NCI-H1105 treated with DMSO at 0.1 percent for 48 hours (cell line): ENCODE results near the gene ANGPTL8.
A peak's percentile ranks its signal among the peaks of the same experiment; 100 is the strongest.

Source experiments
- DNase-seq: peaks from one replicate; lab custom pipeline; 2025; lab: John Stamatoyannopoulos, UW

Gene ANGPTL8

GRCh38 chr19:11203194-11204075, 36.0 kb upstream of the ANGPTL8 start:
- DNase-seq: peak; percentile 24

- DNase-seq: no peak
Observed at GRCh38 chr19:11204076-11204602, 35.3 kb upstream of the ANGPTL8 start.

DNA sequence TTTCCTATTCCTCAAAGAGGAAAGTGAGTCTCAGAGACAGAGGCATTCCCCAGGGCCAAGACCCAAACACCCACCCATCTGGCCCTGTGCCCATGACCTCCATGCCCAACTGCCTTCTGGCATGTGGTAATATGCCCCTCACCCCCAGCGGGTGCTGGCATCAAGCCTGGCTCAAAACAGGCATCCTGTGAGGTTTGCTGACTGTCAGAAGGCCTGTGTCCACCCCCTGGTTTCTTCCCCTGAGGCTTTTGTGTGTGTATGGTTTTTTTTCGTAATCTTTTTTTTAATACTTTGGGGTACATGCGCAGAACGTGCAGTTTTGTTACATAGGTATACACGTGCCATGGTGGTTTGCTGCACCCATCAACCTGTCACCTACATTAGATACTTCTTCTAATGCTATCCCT, 34.5 kb upstream of the ANGPTL8 start:
- no peak for DNase-seq

GRCh38 chr19:11205939-11206570, 33.4 kb upstream of the ANGPTL8 start:
- no peak for DNase-seq

GRCh38 chr19:11208561-11209471, 30.6 kb upstream of the ANGPTL8 start:
- no peak for DNase-seq

DNA sequence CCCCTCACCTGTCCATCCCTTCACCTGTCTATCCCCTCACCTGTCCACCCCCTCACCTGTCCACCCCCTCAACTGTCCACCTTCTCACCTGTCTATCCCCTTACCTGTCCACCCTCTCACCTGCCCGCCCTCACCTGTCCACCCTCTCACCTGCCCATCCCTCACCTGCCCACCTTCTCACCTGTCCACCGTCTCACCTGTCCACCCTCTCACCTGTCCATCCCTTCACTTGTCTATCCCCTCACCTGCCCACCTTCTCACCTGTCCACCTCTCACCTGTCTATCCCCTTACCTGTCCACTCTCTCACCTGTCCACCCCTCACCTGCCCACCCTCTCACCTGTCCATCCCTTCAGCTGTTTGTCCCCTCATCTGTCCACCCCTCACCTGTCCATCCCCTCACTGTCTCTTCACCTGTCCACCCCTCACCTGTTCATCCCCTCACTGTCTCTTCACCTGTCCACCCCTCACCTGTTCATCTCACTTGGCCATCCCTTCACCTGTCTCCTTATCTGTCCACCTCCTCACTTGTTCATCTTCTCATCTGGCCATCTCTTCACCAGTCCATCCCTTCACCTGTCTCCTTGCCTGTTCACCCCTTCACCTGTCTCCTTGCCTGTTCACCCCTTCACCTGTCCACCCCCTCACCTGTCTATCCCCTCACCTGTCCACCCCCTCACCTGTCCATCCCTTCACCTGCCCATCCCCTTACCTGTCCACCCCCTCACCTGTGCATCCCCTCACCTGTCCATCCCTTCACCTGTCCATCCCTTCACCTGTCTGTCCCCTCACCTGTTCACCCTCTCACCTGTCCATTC, 29.4 kb upstream of the ANGPTL8 start:
- DNase-seq: no peak

DNA sequence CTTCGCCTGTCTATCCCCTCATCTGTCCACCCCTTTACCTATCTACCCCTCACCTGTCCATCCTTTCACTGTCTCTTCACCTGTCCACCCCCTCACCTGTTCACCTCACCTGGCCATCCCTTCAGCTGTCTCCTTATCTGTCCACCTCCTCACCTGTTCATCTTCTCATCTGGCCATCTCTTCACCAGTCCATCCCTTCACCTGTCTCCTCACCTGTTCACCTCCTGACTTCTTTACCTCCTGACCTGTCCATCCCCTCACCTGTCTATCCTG, 28.8 kb upstream of the ANGPTL8 start:
- no peak for DNase-seq

DNA sequence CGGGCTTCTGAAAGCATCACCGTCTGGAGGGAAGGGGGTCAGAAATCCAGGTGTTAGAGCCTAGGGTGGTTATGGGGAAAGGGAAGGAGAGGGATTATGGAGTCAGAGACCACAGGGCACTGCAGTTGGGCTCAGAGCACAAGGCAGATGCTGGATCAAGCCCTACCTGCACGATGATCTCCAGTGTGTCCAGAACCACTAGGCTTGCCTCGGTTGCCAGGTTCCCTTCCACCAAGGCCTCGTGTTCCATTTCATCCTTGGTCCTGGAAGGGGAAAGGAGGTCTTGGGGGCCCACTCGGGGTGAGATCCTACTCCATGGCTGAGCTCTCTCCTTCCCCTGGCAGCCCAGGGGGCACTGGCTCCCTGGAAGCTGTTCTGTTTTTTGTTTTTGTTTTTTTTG, 25.0 kb upstream of the ANGPTL8 start:
- no peak for DNase-seq

GRCh38 chr19:11221082-11221598, 18.3 kb upstream of the ANGPTL8 start:
- no peak for DNase-seq

- no peak for DNase-seq
Observed at GRCh38 chr19:11223200-11223599, 16.2 kb upstream of the ANGPTL8 start.

DNA sequence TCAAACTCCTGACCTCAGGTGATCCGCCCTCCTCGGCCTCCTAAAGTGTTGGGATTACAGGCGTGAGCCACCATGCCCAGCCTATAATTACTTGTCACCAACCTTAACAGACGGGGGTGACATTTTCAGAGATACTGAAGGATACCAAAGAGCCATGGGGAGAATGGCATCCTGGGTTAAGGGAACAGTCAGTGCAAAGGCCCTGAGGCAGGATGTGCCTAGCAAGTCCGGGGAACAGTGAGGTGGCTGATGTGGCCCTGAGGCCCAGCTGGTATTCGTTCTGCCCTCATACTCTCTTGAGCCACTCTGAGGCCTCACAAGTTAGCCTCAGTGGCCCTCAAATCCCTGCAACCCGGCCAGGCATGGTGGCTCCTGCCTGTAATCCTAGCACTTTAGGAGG, 15.0 kb upstream of the ANGPTL8 start:
- no peak for DNase-seq

GRCh38 chr19:11225172-11225571, 14.2 kb upstream of the ANGPTL8 start:
- no peak for DNase-seq

DNA sequence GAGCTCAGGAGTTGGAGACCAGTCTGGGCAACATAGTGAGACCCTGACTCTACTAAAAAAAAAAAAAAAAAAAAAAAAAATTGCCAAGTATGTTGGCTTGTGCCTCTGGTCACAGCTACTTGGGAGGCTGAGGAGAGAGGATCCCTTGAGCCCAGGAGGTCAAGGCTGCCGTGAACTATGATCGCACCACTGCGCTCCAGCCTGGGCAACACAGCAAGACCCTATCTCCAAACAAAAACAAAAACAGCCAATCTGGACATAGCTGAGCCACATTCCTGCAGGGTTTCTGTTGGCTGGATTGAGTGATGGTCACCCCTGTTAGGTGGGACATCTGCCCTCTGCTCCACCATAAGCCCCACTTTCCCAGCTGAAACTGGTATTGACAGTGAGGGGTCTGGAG, 13.6 kb upstream of the ANGPTL8 start:
- no peak for DNase-seq

DNA sequence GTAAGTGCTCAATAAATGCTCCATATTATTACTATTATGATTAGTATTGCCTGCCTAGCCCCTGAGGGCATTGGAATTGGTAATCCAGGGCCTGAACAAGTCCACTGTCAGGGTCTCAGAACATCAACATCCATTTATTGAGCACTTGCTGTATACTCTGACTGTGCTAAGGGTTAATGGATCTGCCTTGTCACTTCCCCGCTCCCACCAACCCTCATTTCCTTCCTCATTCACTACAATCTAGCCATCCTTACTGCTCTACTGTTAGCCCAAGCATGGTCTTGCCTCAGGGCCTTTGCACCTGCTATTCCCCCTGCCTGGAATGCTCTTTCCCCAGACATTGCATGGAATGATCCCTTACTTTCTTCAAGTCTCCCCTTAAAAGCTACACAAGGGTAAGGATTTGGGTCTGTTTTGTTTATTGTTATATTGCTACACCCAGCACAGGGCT, 12.7 kb upstream of the ANGPTL8 start:
- no peak for DNase-seq

DNA sequence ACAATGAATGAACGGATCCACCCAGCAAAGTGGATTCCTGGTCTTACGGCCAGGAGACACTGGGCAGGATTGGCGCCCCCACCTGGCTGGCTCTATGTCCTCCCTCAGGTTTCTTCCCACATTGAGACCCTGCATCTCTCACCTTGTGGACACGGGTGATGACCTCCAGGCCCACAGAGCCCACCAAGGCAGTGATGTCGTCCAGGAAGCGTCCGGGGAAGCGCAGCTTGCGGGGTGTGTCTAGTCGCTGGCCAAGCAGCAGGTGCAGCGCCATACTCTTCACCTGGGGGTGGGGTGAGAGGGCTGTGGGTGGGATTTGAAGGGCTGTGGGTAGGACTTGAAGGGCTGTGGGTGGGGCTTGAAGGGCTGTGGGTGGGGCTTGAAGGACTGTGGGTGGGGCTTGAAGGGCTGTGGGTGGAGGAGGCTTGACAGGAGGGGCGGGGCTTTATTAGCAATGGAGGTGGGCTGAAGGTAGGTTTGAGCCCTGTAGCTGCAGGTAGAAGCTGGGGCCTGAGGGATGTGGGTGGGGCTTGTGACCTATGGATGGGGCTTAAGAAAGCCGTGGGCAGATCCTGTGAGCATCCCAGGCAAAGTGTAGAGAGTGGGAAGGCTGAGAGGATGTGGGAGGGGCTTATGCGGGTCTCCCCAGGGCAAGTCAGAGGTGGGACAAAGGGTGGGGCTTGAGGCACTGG, 12.1 kb upstream of the ANGPTL8 start:
- DNase-seq: no peak

GRCh38 chr19:11230621-11231386, 8.6 kb upstream of the ANGPTL8 start:
- DNase-seq: no peak

DNA sequence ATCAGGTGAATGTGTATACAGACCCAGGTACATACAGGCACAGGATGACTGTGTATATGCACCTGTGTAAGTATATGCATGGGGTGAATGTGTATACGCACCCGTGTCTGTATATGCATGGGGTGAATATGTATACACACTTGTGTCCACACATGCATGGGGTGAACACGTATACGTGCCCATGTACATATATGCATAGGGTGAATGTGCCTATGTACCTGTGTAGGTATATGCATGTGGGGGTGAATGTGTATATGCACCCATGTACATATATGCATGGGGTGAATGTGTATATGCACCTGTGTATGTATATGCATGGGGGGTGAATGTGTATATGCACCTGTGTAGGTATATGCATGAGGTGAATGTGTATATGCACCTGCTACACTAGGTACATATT, 6.9 kb upstream of the ANGPTL8 start:
- DNase-seq: no peak

DNA sequence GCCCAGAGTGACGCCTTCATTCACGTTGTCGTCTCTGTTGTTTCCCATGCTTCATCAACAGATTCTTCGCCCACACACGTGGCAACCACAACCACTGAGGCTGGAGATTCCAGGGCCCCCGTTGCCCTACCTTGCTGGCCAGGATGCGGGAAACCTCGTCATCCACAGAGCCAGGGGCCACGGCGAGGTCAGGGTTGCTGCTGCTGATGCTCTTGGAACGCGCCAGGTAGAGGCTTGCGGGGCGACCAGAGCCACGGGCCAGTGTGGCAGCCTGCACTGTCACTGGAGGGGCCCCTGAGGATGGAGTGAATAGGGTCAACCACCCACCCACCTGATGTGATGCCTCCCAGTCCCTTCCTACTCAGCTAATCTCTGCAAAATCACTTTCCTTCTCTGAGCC, 6.3 kb upstream of the ANGPTL8 start:
- DNase-seq: no peak

DNA sequence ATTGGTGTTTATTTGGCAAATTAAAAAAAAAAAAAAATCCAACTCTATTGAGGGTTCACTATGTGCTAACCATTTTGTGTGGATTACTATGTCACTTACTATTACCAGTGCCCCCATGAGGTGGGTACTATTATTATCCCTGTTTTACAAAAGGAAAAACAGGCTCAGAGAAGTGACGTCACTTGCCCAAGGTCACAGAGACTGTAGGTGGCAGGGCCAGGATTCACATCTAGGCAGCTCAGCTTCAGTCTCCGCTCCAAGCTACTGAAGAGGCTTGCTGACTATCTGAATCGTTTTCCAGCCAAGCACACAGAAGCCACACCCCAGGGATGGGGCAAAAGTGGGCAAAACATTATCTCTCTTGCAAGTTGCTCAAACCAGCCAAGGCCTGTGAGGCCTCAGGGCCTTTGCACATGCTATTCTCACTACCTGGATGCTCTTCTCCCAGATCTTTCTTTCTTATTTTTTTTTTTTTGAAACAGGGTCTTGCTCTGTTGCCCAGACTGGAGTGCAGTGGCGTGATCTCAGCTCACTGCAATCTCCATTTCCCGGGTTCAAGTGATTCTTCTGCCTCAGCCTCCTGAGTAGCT, 4.8 kb upstream of the ANGPTL8 start:
- DNase-seq: no peak
